ENCODE results near the gene STAMBPL1.

The STAMBPL1 gene

DNA sequence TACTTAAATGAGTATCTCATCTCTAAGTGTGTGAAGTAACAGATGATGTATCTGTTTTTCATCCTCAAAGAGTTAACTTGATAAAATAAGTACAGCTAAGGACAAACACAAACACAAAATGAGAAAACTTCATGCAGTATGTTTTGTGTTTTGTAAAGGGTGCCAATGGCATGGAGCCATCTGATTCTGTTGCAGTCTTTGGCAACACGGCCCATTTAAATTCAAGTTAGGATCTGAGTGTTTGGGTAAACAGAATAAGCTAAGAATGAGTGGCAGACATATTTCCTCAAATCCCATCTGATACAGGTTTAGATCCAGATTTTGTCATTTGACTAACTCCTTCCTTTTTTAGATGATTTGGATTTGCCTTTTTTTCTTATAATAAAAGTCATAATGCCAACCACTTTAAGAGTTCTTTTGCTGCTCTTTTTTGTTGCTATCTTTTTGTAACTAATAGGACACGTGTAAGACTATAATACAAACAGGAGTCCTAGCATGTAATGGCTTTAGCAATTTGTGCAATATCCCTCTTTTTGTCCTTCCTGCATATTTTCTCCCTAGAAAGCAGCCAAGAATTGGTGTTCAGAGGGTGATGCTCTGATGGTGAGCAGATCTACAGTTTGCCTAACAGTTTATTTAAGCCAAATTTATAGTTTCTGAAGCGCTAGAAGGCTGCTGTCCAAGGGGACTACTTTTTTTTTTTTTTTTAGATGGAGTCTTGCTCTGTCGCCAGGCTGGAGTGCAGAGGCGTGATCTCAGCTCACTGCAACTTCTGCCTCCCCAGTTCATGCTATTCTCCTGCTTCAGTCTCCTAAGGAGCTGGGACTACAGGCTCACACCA is 91.4 kb downstream of the STAMBPL1 start:
- Histone ChIP-seq H3K27ac (ENCODE audit: low read length, poor library complexity, severe bottlenecking) (no peak overlapping the region), H3K14ac (ENCODE audit: low read length in 2 of 2) (no peak overlapping the region), H2BK15ac (ENCODE audit: low read depth, poor library complexity, severe bottlenecking) (no peak overlapping the region), H3K9ac (ENCODE audit: low read length) (peak overlapping the region; percentile 62), H2AFZ (ENCODE audit: low read depth, low read length) (no peak overlapping the region), H2BK12ac (ENCODE audit: low read length in 2 of 2) (no peak overlapping the region), H3K18ac (ENCODE audit: low read depth in 1 of 2, low read length in 2 of 2) (no peak overlapping the region), H3K4me2 (ENCODE audit: low read length, poor library complexity, severe bottlenecking) (no peak overlapping the region), H3K4me3 (ENCODE audit: insufficient read depth in 1 of 2, low read depth in 1 of 2, low read length in 2 of 2) (peak overlapping the region in 1 of 2 experiments; percentile 40), H2BK5ac (ENCODE audit: low read depth, low read length, poor library complexity, severe bottlenecking) (no peak overlapping the region), H3K27me3 (ENCODE audit: control insufficient read depth in 1 of 2, insufficient read depth in 1 of 2, low read length in 2 of 2) (no peaks in the 10 kb centered on the region), H3K23ac (ENCODE audit: low read length in 2 of 2) (no peak overlapping the region), H2AK5ac (ENCODE audit: low read length, severe bottlenecking) (no peak overlapping the region), H3K36me3 (ENCODE audit: control insufficient read depth in 1 of 2, insufficient read depth in 2 of 2, low read depth in 1 of 2, low read length in 2 of 2) (no peaks in the 10 kb centered on the region), H3K9me3 (ENCODE audit: control insufficient read depth, low read length) (no peaks in the 10 kb centered on the region), H3K4me1 (ENCODE audit: control insufficient read depth, insufficient read depth, low read depth, low read length) (peaks cover 3% of the 10 kb centered on the region), H3K4ac (ENCODE audit: low read depth in 1 of 2, low read length in 2 of 2) (no peak overlapping the region), H4K91ac (ENCODE audit: low read length) (no peak overlapping the region), H3K79me1 (replicated peaks; ENCODE audit: low read length, poor library complexity, severe bottlenecking) (peaks cover 14% of the 10 kb centered on the region), H4K8ac (ENCODE audit: low read length) (no peak overlapping the region), H2BK120ac (ENCODE audit: low read depth, low read length) (no peak overlapping the region)
- WGBS, result 82% methylated on average over 2 of the region's 5 CpGs
- DNase-seq, result peak; percentile 29

All from mesenchymal stem cell (in vitro differentiated cells and primary cell).